Ovary (tissue), 9 donors: ENCODE data around the gene CTNNBIP1. TPM values are rescaled to one million over a fixed set of nuclear protein-coding genes. Genes with fewer than 3 reads are reported as not detected.

Experiments used
- DNase-seq, 5 donors: peaks; one replicate each; pipeline ENCODE4 v3.0.0-alpha.2; 2019 to 2020
- H3K27ac ChIP-seq, 2 donors: fragments of 200-600 bp; one replicate each; pipeline versions ENCODE4 v1.5.1 to v1.8.0; 2019 to 2022
- H3K27me3 ChIP-seq: fragments of 200-600 bp; one replicate; pipeline ENCODE4 v1.8.0; 2022
- H3K36me3 ChIP-seq: fragments of 200-600 bp; sonication (generic); one replicate; pipeline ENCODE4 v1.5.1; 2019
- H3K4me1 ChIP-seq: one replicate; pipeline ENCODE4 v1.8.1; 2013; ENCODE audit warnings: mild to moderate bottlenecking, moderate library complexity; ENCODE audit not compliant: insufficient read depth
- H3K4me3 ChIP-seq: fragments of 200-600 bp; sonication (generic); one replicate; pipeline ENCODE4 v1.5.1; 2017
- H3K9me3 ChIP-seq, 2 donors: fragments of 200-600 bp in 1 of 2; sonication (generic) in 1 of 2; one replicate each; pipeline versions ENCODE4 v1.5.1 to v1.8.1; 2013 to 2019; ENCODE audit warnings: mild to moderate bottlenecking in 1 of 2, moderate library complexity in 1 of 2
- CTCF ChIP-seq, 3 donors: fragments of 450-650 bp in 2 of 3; fragments of 200-600 bp in 1 of 3; IDR thresholded peaks; one replicate each; pipeline versions ENCODE4 v1.5.1 to v1.8.0; 2016 to 2022; ENCODE audit warnings: antibody characterized with exemption in 3 of 3, mild to moderate bottlenecking in 1 of 3
- EP300 ChIP-seq: sonication (generic); formaldehyde crosslinking; IDR thresholded peaks from one replicate; pipeline ENCODE4 v1.6.1; 2017; ENCODE audit warnings: antibody characterized with exemption
- POLR2A ChIP-seq: fragments of 450-650 bp; IDR thresholded peaks from one replicate; pipeline ENCODE4 v1.6.1; 2017; ENCODE audit warnings: antibody characterized with exemption, mild to moderate bottlenecking, moderate library complexity
- WGBS, 3 donors: extraction: QIAGEN DNeasy Blood & Tissue Kit in 1 of 3; methylation state at CpG; one replicate each; pipeline versions ENCODE4 v1.1.5 to v1.1.7; 2013 to 2017; 5-methylcytosine and 5-hydroxymethylcytosine counted together
- intact Hi-C, 4 donors: fragments of 100-400 bp; cut with DNase I; formaldehyde crosslinking; loops; one replicate each; pipeline versions ENCODE4 v1.11.0 to v1.15.1; 2022 to 2023
- polyA plus RNA-seq, 2 donors: library from polyadenylated mRNA; stranded (reverse); fragments of 200-250 nt in 1 of 2; fragments of 350-450 nt in 1 of 2; fragmentation: Illumina TruSeq in 1 of 2; extraction: RNeasy Lipid Tissue Mini Kit (QIAGEN cat#74804) in 1 of 2; gene quantifications; one replicate each; pipeline ENCODE4 v1.2.3, GENCODE V29; 2013 to 2014
- total RNA-seq, 7 donors: library from RNA; depleted of rRNA in 2 of 7; stranded (reverse); fragments of >200 nt in 2 of 7; fragmentation: NEBNext Ultra II Directional in 3 of 7; extraction: Animal tissue kit (Norgen Biotek cat#: 25700) in 3 of 7; gene quantifications; one replicate each; pipeline versions ENCODE4 v1.1.0 to v1.2.4, GENCODE V29; 2016 to 2023
- donor health status: DM: no; HTN: no; CAD: no; lungs with moderate emphysema.
- donor health status: DM: no; HTN: no; CAD: no.
- donor health status: Bipolar disorder and iron deficiency.
- donor health status: DM: yes; HTN: yes; CAD: no.
- donor health status: DM: no; HTN: no; CAD: no.
- donor health status: DM: yes; HTN: yes; CAD: no.

The CTNNBIP1 gene
- total and polyA plus RNA-seq, 9 donors: 10.4 to 28.5 (median 20.7) TPM

GRCh38 chr1:9892563-9893528 is 17.2 kb downstream of the CTNNBIP1 start:
- 73 to 79% (median 76%) methylated on average over 14 of the region's 14 CpGs for WGBS, 3 donors
- DNase-seq: no peak
- intact Hi-C loops: no loop called here
- H3K4me1 ChIP-seq: peaks cover 3% of the 10 kb centered on the region
- TF ChIP-seq POLR2A (no peak), EP300 (no peak), CTCF (IDR thresholded peaks at IDR 0.05) (no peak)
- H3K27ac ChIP-seq: peak overlapping the region in 1 of 2 donors; percentile 25
- H3K9me3 ChIP-seq: no peaks in the 10 kb centered on the region
- no peak overlapping the region for H3K4me3 ChIP-seq
- H3K36me3 ChIP-seq: no peaks in the 10 kb centered on the region
- H3K27me3 ChIP-seq: no peaks in the 10 kb centered on the region

DNA sequence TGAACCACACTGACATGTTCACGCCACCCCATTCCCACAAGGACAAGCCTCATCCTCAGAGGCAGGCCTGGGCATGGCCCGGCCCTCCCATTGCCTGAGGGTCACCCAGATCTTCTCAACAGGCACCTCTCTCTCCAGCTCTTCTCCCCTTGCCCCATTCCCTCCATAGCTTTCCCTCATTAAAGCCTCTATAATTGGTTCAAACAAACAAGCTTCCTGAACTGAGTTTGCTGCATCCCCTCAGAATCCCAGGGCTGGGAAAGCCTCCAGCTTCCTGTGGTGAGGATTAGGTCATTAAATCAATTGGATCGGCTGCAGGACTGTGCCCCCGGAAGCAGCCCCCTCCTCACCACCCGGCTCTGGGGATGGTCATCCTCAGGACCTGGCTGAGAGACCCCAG is 18.9 kb downstream of the CTNNBIP1 start:
- TF ChIP-seq POLR2A (no peak), CTCF (IDR thresholded peaks at IDR 0.05) (no peak), EP300 (no peak)
- Histone ChIP-seq H3K27me3 (no peaks in the 10 kb centered on the region), H3K4me3 (no peak overlapping the region), H3K27ac (no peak overlapping the region), H3K36me3 (no peaks in the 10 kb centered on the region), H3K9me3 (no peaks in the 10 kb centered on the region), H3K4me1 (peaks cover 3% of the 10 kb centered on the region)
- DNase-seq: no peak
- 52 to 53% (median 52%) methylated on average over 5 of the region's 5 CpGs for WGBS, 3 donors
- intact Hi-C loops: no loop called here

DNA sequence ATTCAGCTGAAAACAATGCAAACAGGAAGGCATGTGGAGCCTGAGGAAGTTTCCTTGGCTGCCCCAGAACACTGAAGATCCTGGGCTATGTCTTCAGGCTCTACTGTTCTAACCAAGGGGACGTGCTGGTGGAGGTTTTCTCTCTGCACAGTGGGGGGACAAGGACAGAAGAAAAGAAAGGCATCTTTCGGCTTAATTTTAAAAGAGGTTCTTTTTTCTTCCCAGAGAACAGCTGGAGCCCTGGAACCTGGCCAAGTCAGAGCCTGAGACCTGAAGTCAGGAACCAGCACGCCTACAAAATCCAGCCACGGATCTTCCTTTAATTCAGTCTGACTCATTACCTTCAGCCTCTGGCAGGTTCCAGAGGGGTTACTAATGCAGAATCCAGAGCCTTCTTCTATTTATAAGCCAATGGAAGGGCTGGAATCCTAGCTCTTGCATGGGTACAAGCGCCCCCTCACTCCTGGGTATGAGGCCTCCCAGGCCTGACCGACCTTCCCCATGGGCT is 19.8 kb downstream of the CTNNBIP1 start:
- Histone ChIP-seq H3K36me3 (no peaks in the 10 kb centered on the region), H3K27ac (peak overlapping the region in 1 of 2 donors; percentile 72), H3K9me3 (no peaks in the 10 kb centered on the region), H3K4me1 (peaks cover 3% of the 10 kb centered on the region), H3K4me3 (no peak overlapping the region), H3K27me3 (no peaks in the 10 kb centered on the region)
- DNase-seq: peak; percentile 76 to 87 (median 86)
- intact Hi-C loops: no loop called here
- 20 to 23% (median 21%) methylated on average over 6 of the region's 6 CpGs for WGBS, 3 donors
- TF ChIP-seq EP300 (no peak), CTCF (IDR thresholded peaks at IDR 0.05) (no peak), POLR2A (no peak)

- no peaks in the 10 kb centered on the region for H3K9me3 ChIP-seq
- no peak overlapping the region for H3K27ac ChIP-seq
- H3K36me3 ChIP-seq: no peaks in the 10 kb centered on the region
- TF ChIP-seq CTCF (IDR thresholded peaks at IDR 0.05): no peak
- peaks cover 3% of the 10 kb centered on the region for H3K4me1 ChIP-seq
- no peak overlapping the region for H3K4me3 ChIP-seq
- H3K27me3 ChIP-seq: no peaks in the 10 kb centered on the region
- DNase-seq: no peak
- intact Hi-C loops: no loop called here
- 88 to 94% (median 88%) methylated on average over 8 of the region's 8 CpGs for WGBS, 3 donors
Measured at GRCh38 chr1:9889411-9889810, 20.7 kb downstream of the CTNNBIP1 start.
